Kidney tubule cell (primary cell): ENCODE data around the gene UBN1.
"Not testable (repeated sequence)": the region's sequence is repeated elsewhere in the genome, so short reads cannot be mapped to it uniquely, and the experiment has no call there.

Experiments used
- DNase-seq: peaks from one replicate; pipeline ENCODE4 v3.0.0-alpha.2; 2018; ENCODE audit warnings: low spot score

UBN1 gene

GRCh38 chr16:4909825-4910224, 62.5 kb downstream of the UBN1 start:
- DNase-seq, result no peak

GRCh38 chr16:4910828-4911227, 63.5 kb downstream of the UBN1 start:
- no peak for DNase-seq

- no peak for DNase-seq
These were observed 64.7 kb downstream of the UBN1 start for GRCh38 chr16:4911970-4912386.

DNA sequence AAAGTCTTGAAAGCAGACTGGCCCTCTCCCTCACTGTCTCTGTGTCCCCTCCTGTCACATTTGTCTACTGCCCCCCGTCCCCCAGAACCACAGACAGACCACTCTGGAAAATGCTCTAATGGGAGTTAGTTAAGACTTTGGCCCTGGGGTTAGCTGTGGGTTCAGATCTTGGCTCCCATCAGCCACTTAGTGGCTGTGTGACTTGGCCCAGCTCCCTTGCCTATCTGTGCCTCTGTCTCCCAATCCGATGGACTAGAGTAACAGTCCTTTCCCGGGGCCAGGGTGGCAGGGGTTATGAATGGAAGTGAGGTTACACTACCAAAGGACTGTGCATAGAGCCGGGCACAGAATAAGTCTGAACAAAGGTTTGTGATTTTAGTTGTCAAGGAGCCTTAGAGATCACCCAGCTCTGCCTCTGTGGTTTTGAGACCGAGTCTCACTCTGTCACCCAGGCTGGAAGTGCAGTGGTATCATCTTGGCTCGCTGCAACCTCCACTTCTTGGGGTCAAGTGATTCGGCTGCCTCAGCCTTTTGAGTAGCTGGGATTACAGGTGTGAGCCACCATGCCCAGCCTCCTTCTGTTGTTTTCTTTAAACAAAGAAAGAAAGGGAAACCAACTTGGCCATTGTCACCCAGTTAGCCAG, 66.0 kb downstream of the UBN1 start:
- DNase-seq, result no peak

- DNase-seq, result no peak
These were observed 66.7 kb downstream of the UBN1 start for GRCh38 chr16:4913774-4914525.

- DNase-seq, result no peak
These were observed 67.4 kb downstream of the UBN1 start for GRCh38 chr16:4914528-4915225.

DNA sequence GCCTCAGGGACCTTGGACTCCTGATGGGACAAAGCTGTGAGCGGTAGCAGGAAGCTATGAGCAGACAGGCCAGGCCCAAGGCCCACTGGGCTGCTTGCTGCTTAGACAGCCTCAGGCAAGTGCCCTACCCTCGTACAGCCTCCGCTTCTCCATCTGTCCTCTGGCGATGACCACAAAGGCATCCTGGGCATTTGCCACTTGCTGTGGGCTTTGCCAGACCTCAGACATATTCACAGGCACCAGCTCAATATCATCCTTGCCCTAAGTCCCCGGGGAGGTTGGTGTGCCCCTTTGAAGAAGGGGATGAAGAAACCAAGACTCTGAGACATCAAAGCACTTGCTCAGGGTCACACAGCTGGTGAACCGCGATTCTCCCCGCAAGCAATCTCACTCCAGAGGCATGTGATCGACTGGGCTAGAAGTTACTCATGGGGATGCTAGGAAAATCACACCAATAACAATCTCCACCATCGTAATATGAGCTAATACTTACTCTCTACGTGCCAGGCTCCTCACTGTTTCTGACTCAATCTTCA, 68.0 kb downstream of the UBN1 start:
- peak; percentile 85 for DNase-seq

DNA sequence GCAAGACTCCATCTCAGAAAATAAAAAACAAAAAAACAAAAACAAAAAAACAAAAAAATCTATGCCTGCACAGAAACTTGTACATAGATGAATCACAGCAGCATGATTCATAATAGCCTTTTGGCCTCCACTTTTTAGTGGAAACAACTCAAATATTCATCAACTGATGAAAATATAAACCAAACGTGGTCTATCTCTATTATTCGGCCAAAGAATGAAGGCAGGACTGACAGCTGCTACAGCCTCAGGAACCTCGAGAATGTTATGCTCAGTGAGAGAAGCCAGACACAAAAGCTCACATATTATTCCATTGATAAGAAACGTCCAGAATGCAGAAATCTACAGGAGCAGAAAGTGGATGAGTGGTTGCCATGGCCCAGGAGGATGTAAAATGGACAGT, 69.8 kb downstream of the UBN1 start:
- no peak for DNase-seq

- peak; percentile 72 for DNase-seq
These were observed 71.5 kb downstream of the UBN1 start for GRCh38 chr16:4918781-4919251.

DNA sequence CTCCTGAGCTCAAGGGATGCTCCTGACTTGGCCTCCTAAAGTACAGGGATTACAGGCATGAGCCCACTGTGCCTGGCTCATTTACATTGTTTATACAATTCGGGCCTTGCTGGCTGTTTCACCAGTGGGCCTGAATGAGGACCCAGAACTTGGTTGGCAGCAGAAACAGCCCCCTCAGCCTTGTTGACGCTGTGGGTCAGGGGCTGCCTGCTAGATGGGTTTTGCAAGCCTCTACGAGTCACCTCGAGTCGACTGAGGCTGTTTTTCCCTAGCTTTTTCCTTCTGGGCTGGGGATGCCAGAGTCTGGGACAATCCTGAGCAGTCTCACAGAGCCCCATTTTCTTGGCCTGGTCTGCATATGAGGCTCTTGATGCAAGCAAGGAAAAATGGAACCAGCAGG, 73.5 kb downstream of the UBN1 start:
- DNase-seq, result no peak

GRCh38 chr16:4922721-4923342, 75.6 kb downstream of the UBN1 start:
- no peak for DNase-seq

DNA sequence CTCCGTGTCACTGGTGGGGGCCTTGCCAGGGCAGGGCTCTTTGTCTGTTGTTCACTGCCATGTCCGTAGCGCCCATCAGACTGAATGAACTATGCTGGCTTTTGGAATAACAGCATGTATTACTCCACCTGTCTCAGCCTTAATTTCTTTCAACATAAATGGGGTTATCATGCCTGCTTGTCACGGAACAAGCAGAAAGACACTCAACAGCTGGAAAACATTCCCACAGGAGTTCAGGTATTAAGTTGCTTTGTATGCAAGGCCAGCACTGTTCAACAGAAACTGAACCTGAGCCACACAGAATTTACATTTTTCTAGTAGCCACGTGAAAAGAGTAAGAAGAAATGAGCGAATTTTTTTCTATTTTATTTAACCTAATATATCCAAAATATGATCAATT, 76.6 kb downstream of the UBN1 start:
- DNase-seq, result no peak

DNA sequence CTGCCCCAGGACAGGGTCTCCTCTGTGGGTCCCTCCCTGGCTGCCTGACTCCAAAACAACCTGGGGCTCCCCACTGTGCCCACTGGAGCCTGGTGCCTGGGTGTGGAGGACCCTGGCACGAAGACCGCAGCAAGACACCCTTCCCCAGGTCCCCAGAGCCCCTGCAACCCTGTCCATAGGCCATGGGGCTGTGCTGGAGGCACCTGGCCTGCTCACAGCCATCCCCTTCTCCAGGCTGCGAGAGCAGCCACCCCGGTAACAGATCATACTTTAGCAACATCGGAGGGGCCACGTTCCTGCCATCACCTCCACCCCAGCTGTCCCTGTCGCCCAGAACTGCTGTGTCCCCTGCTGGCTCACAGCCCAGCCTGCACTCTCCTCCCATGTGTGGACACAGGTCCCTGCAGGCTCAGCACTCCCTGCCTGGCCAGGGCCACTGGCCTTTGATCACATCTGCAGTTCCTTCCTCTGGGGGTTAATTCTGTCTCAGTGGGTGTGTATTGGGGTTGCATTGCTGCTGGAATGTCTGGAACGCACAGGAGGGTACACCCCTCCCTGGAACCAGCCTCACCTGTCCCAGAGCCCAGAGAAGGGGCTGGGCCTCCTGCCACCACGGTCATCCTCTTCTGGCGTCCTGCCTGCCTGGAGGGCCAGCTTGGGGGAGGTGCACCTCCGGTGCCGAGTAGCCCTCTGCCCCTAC, 77.5 kb downstream of the UBN1 start:
- DNase-seq, result peak; percentile 77

GRCh38 chr16:4925293-4925607, 78.0 kb downstream of the UBN1 start:
- DNase-seq, result no peak

- no peak for DNase-seq
These were observed 78.5 kb downstream of the UBN1 start for GRCh38 chr16:4925791-4926190.

DNA sequence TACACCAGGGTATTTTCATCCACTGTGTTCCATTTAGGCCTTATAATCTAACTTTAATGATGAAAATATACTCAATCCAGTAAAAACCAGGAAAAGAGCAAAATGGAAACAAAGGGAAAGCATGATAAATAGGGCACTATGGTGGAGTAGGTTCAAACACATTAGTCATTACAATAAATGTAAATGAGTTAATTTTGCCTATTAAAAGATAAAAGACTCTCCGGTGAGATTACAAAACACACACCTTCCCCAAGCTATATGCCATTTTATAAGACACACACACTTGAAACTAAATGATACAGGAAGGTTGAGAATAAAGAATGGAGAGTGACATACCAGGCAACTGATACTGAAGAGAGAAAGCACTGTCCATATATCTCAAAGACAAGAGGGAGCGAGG, 79.6 kb downstream of the UBN1 start:
- no peak for DNase-seq

DNA sequence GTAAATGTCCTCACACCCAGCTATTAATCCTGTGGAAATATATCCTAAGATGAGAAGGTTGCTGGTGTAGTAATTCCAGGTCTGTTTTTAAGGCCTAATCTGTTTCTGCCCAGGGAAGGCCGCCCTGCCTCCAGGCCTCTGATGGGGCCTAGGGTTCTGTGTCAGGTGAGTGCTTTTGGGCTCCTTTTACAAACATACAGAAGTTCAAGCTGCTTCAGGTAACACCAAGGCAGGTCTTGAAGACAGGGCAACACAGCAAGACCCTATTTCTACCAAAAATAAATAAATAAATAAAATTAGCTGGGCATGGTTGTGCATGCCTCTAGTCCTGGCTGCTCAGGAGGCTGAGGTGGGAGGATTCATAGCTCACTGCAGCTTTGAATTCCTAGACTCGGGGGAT, 80.4 kb downstream of the UBN1 start:
- no peak for DNase-seq

DNA sequence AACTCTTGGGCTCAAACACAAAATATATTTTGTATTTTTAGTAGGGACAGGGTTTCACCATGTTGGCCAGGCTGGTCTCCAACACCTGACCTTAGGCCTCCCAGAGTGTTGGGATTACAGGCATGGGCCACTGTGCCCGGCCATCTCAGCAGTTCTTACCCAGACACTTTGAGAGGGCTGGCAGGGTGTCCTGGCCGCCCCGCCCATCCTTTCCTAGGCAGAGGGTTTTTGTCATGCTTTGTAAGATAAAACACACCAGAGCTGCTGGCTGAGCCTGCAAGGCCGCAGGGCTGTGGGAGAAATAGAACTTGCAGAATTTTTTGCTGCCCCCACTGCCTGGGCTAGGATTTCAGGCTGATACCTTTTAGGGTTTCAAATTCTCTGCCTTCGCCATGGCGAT, 80.9 kb downstream of the UBN1 start:
- DNase-seq, result no peak

- not testable (repeated sequence) for DNase-seq
These were observed 82.3 kb downstream of the UBN1 start for GRCh38 chr16:4929619-4930018.

- no peak for DNase-seq
These were observed 84.1 kb downstream of the UBN1 start for GRCh38 chr16:4931381-4931780.
